Smooth muscle cell (in vitro differentiated cells): ENCODE data around the gene DTYMK. TPM values are rescaled to one million over a fixed set of nuclear protein-coding genes. Genes with fewer than 3 reads are reported as not detected.

ENCODE experiments used
- DNase-seq: peaks from one replicate; lab custom pipeline; 2025; ENCODE audit not compliant: unreplicated experiment; lab: John Stamatoyannopoulos, UW
- H2AFZ ChIP-seq: fragments of 200-600 bp; sonication (generic); 2 replicates; pipeline ENCODE4 v1.6.0; 2016; ENCODE audit warnings: antibody characterized with exemption, low read depth, mild to moderate bottlenecking
- H3F3A ChIP-seq: fragments of 200-600 bp; sonication (generic); 2 replicates; pipeline ENCODE4 v1.6.0; 2017; ENCODE audit warnings: antibody characterized with exemption, low read depth
- H3K27ac ChIP-seq: fragments of 200-600 bp; sonication (generic); 2 replicates; pipeline ENCODE4 v1.5.1; 2016; ENCODE audit warnings: low read depth, mild to moderate bottlenecking
- H3K27me3 ChIP-seq: fragments of 200-600 bp; sonication (generic); 2 replicates; pipeline ENCODE4 v1.6.1; 2016; ENCODE audit warnings: low read depth, mild to moderate bottlenecking
- H3K36me3 ChIP-seq: fragments of 200-600 bp; sonication (generic); 2 replicates; pipeline ENCODE4 v1.5.1; 2016; ENCODE audit warnings: low read depth
- H3K4me1 ChIP-seq: fragments of 200-600 bp; sonication (generic); 2 replicates; pipeline ENCODE4 v1.5.1; 2016; ENCODE audit warnings: low read depth
- H3K4me2 ChIP-seq: fragments of 200-600 bp; sonication (generic); 2 replicates; pipeline ENCODE4 v1.6.0; 2016; ENCODE audit warnings: mild to moderate bottlenecking
- H3K4me3 ChIP-seq: fragments of 200-600 bp; sonication (generic); 2 replicates; pipeline ENCODE4 v1.5.1; 2016; ENCODE audit warnings: mild to moderate bottlenecking
- H3K79me2 ChIP-seq: fragments of 200-600 bp; sonication (generic); 2 replicates; pipeline ENCODE4 v1.6.0; 2016; ENCODE audit warnings: low read depth, mild to moderate bottlenecking
- H3K9ac ChIP-seq: fragments of 200-600 bp; sonication (generic); 2 replicates; pipeline ENCODE4 v1.6.0; 2016; ENCODE audit warnings: low read depth
- H3K9me3 ChIP-seq: fragments of 200-600 bp; sonication (generic); replicated peaks from 2 replicates; pipeline ENCODE4 v1.5.1; 2016; ENCODE audit warnings: low read depth
- H4K20me1 ChIP-seq: fragments of 200-600 bp; sonication (generic); 2 replicates; pipeline ENCODE4 v1.6.0; 2016; ENCODE audit warnings: low read depth
- CTCF ChIP-seq: fragments of 200-600 bp; sonication (generic); IDR thresholded peaks from 2 replicates; pipeline ENCODE4 v1.5.1; 2017; ENCODE audit warnings: borderline replicate concordance, mild to moderate bottlenecking, antibody characterized with exemption; ENCODE audit not compliant: insufficient read depth, poor library complexity, severe bottlenecking
- WGBS: methylation state at CpG from one replicate; pipeline ENCODE4 v1.1.7; 2016; ENCODE audit warnings: low lambda C conversion rate; 5-methylcytosine and 5-hydroxymethylcytosine counted together
- polyA plus RNA-seq: library from polyadenylated mRNA; unstranded; fragments of >200 nt; fragmentation: Nextera tagmentation; extraction: Ambion mirVana; gene quantifications from 2 replicates; pipeline ENCODE4 v1.2.1, GENCODE V29; 2016
- total RNA-seq: library from RNA; depleted of rRNA; stranded (reverse); fragments of >200 nt; gene quantifications from 2 replicates; pipeline ENCODE4 v1.2.3, GENCODE V29; 2014

The DTYMK gene
- total and polyA plus RNA-seq, 2 experiments from 2014 or later, result 22.2 to 65.8 TPM

- Histone ChIP-seq H3K9me3 (no peaks in the 10 kb centered on the region), H3F3A (no peaks in the 10 kb centered on the region), H3K27me3 (no peaks in the 10 kb centered on the region), H3K27ac (no peak overlapping the region), H3K4me2 (no peak overlapping the region), H3K4me3 (no peak overlapping the region), H3K79me2 (no peaks in the 10 kb centered on the region), H3K36me3 (no peaks in the 10 kb centered on the region), H4K20me1 (peaks cover 4% of the 10 kb centered on the region), H3K4me1 (no peaks in the 10 kb centered on the region), H2AFZ (no peak overlapping the region), H3K9ac (no peak overlapping the region)
- no peak for DNase-seq
- 83% methylated on average over 4 of the region's 5 CpGs for WGBS
- no peak for TF ChIP-seq CTCF
Measured at GRCh38 chr2:241658296-241658695, 28.3 kb downstream of the DTYMK start.

- no peak for TF ChIP-seq CTCF
- no peaks in the 10 kb centered on the region for H3K36me3 ChIP-seq
Measured at GRCh38 chr2:241657786-241658254, 28.8 kb downstream of the DTYMK start.

GRCh38 chr2:241656190-241656741 lies 30.3 kb downstream of the DTYMK start:
- no peaks in the 10 kb centered on the region for H3K27me3 ChIP-seq
- no peaks in the 10 kb centered on the region for H3K4me1 ChIP-seq
- no peak overlapping the region for H3K4me2 ChIP-seq
- no peak overlapping the region for H3K4me3 ChIP-seq
- H2AFZ ChIP-seq, result no peak overlapping the region
- H4K20me1 ChIP-seq, result peaks cover 18% of the 10 kb centered on the region
- no peak overlapping the region for H3K27ac ChIP-seq
- H3K36me3 ChIP-seq, result no peaks in the 10 kb centered on the region
- WGBS, result over 99% methylated on average over 13 of the region's 13 CpGs
- no peaks in the 10 kb centered on the region for H3K9me3 ChIP-seq
- no peak for TF ChIP-seq CTCF
- H3K79me2 ChIP-seq, result no peaks in the 10 kb centered on the region
- no peak overlapping the region for H3K9ac ChIP-seq
- no peak for DNase-seq
- no peaks in the 10 kb centered on the region for H3F3A ChIP-seq

More at GRCh38 chr2:241657786-241658254, 28.8 kb downstream of the DTYMK start:
- Histone ChIP-seq H2AFZ (no peak overlapping the region), H3K4me2 (no peak overlapping the region), H3K27me3 (no peaks in the 10 kb centered on the region), H3K9me3 (no peaks in the 10 kb centered on the region), H3K27ac (no peak overlapping the region), H3K4me1 (no peaks in the 10 kb centered on the region), H3K79me2 (no peaks in the 10 kb centered on the region), H3K9ac (no peak overlapping the region), H3F3A (no peaks in the 10 kb centered on the region), H3K4me3 (no peak overlapping the region), H4K20me1 (peaks cover 9% of the 10 kb centered on the region)
- 89% methylated on average over 14 of the region's 15 CpGs for WGBS
- DNase-seq, result no peak

GRCh38 chr2:241655516-241656189 lies 31.0 kb downstream of the DTYMK start:
- no peaks in the 10 kb centered on the region for H3K9me3 ChIP-seq
- H3K4me2 ChIP-seq, result no peak overlapping the region
- H3K79me2 ChIP-seq, result peaks cover 2% of the 10 kb centered on the region
- H3K27me3 ChIP-seq, result no peaks in the 10 kb centered on the region
- no peak overlapping the region for H3K27ac ChIP-seq
- no peak overlapping the region for H3K4me3 ChIP-seq
- no peaks in the 10 kb centered on the region for H3K36me3 ChIP-seq
- no peak overlapping the region for H2AFZ ChIP-seq
- no peaks in the 10 kb centered on the region for H3F3A ChIP-seq
- 93% methylated on average over 17 of the region's 17 CpGs for WGBS
- H3K9ac ChIP-seq, result no peak overlapping the region
- TF ChIP-seq CTCF, result no peak
- peaks cover 24% of the 10 kb centered on the region for H4K20me1 ChIP-seq
- no peaks in the 10 kb centered on the region for H3K4me1 ChIP-seq
- no peak for DNase-seq
